ENCODE data around the gene TBX20.

Gene TBX20
- total RNA-seq = 0.75 reads per million

DNA sequence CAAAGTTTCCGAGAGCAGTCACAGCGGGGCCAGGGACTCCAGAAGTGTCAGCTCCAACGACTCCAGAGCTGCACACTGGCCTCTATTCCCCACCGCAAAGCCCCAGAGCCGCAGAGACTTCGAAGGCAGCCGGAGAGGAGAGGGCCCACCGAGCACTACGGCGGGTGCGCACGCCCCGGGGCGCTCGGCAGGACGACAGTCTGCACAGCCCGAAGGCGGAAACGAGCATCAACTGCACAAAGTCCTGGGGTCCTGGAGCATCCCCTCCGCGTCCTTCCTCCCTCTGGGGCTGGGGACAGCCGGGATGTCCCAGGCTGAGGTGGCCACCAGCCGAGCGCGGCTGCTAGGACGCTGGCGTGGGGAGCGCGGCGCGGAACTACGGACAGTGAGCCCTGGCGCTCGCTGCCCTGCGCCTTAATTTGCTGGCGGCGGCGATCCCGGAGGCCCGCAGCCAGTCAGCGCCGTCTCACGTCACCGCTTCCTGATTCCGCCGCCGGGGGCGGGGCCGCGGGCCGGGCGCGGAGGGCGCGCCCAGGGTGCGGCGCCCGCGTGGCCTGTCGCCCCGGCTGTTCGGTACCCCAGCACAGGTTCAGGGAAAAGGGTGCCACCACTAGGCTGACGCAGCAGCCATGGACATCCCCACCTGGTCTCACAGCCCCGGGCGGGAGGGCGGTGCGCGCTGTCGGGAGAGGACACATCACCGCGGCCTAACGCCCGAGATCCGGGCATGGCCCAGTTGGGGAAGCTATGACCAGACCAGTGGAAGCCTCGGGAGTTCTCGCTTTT is at the start of gene TBX20:
Gene TBX20 (minus strand): TSS at position 391 of the 786 bp plus-strand sequence. CDS start 480 bp downstream, outside the sequence.
- no peak for DNase-seq

GRCh38 chr7:35289376-35289775 is 35.5 kb upstream of the TBX20 start:
- DNase-seq = no peak

DNA sequence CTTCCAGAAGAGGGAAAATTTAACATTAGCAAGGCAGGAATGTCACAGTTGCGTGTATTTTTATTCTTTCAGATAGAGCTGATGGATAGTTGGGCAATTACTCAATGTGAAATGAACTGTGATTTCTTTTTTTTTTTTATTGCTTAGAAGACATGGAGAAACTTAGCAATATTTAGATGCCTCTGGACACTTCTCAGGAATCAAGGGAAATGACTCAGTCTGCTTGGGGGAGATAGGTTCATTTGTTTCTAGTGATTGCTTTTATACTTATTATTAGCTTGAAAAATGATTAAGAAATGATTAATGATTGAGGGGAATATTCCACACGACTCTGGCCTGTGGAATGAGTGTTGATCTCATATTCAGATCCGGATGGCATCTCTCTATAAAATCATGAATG is 33.1 kb upstream of the TBX20 start:
- DNase-seq = no peak

DNA sequence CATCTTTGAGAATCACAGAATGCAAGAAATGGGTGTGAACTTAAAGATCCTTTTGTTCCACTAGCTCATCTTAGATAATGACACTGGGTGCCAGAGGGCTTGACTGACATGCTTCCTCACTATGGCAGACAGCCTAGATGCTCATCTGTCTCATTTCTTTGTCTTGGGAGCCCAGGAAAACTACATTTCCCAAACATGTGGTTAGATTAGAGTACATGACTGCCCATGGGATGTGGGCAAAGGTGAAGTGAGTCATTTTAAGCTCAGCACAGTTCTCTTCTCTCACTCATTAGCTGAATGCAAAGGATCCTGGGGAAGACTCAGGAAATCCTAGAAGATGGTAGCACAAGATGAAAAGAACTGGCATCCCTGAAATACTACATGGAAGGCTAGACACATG is 32.5 kb upstream of the TBX20 start:
- no peak for DNase-seq

DNA sequence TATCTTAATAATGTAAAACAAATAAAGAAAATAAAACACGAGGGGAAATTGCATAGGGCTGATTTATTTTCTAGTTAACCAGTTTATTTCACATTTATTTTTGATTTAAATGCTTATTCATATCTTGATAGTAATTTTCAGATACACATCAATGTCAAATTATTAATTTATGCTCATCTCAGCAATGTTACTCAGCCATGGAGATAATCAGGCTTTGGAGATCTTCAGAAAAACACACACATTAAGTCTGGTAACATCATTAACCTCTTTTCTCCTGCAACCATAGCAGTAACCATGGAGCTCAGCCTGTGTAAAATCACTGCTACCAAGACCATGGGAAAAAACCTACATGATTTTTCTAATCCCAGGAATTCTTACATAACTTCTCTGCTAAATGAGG is 31.9 kb upstream of the TBX20 start:
- no peak for DNase-seq

- DNase-seq = no peak
Observed at GRCh38 chr7:35280902-35281301, 27.0 kb upstream of the TBX20 start.

DNA sequence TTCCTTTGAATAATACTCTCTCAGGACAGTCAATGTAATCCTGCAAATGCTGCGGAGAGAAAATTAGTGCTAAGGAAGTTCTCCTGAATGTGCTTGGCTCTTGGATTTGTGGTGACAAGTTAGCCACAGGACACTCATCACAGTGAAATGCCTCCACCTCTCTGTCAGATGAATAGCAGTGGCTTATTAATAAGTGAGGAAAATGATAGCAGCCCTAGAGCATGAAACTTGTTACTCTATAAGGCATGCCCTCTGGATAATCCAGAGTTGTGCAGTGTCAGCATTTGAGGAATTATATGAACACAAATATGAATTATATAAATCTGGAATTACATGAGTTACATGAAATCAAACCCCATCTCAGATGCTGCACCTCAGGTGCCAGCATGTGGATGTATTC is 23.5 kb upstream of the TBX20 start:
- DNase-seq = no peak

GRCh38 chr7:35272246-35272645 is 18.3 kb upstream of the TBX20 start:
- no peak for DNase-seq

DNA sequence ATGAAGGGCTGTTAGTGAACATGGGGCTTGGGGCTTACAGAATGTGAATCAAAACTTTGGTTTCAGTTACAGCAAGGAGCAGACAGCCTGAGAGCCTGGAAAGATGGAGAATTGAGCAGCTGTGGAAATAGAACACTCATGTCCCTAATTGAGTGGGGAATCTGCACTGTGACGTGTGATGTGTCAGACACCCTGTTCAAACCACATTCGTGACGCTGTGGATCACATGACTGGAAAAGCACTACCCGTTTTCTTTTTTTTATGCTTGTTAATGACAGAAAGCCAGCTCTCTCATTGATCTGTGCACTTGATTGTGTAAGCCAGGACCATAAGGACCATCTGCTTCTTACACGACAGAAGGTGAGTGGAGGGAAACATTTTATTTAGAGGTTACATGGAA is 15.1 kb upstream of the TBX20 start:
- DNase-seq = no peak

DNA sequence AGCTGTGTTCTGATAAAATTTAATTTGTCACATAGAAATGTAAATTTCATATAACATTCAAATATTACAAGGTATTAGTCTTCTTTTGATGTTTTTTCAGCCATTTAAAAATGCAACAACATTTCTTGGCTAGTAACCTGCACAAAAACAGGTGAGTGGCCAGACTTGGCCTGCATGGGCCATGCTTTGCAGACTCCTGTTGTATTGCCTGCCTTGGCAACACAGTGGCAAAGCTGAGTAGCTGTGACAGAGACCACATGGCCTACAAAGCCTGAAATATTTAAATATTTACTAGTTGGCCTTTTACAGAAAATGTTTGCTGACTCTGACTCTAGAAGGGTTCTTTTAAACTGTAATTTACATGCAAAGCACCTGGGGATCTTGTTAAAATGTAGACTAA is 13.5 kb upstream of the TBX20 start:
- no peak for DNase-seq

DNA sequence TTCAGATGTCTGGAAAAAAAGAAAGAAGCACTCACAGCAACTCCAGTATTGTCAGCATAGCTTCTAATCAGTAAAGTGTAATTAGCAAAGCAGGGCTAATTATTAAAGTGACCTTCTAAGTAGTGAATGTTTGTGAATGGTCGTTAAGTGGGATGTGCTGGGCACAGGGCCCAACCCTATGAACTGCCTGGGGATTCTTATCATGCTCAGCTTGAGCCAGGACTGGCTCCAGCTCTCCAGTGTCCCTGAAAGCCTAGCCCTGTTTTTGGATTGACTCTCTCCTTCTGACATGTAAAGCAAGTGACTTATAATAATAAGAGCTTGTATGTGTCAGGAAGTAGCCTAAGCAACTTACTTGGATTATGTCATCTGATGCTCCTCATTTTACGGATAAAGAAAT is 9.5 kb upstream of the TBX20 start:
- DNase-seq = no peak

- DNase-seq = no peak
Observed at GRCh38 chr7:35261476-35262285, 7.8 kb upstream of the TBX20 start.

DNA sequence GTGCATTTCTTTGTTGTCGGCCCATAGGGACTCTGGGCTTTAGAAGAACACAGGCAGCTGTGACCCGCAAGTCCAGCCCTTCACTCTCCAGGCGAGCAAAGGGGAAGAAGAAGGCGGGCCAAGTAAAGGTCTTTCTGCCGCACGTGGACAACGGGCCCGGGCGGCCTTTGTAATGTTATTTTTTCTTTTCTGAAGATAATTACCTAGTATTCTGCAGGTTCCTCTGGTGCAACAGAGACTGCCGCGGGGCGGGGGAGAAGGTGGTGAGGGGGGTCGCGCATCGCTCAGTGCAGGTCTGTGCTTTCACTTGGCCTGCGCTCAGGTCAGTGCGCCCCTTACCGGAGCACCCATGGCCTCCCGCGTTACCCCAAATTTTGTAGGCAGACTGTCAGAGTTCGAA is 7.1 kb upstream of the TBX20 start:
- DNase-seq = no peak

GRCh38 chr7:35260246-35260645 is 6.3 kb upstream of the TBX20 start:
- no peak for DNase-seq

- no peak for DNase-seq
Observed at GRCh38 chr7:35259523-35259908, 5.6 kb upstream of the TBX20 start.

DNA sequence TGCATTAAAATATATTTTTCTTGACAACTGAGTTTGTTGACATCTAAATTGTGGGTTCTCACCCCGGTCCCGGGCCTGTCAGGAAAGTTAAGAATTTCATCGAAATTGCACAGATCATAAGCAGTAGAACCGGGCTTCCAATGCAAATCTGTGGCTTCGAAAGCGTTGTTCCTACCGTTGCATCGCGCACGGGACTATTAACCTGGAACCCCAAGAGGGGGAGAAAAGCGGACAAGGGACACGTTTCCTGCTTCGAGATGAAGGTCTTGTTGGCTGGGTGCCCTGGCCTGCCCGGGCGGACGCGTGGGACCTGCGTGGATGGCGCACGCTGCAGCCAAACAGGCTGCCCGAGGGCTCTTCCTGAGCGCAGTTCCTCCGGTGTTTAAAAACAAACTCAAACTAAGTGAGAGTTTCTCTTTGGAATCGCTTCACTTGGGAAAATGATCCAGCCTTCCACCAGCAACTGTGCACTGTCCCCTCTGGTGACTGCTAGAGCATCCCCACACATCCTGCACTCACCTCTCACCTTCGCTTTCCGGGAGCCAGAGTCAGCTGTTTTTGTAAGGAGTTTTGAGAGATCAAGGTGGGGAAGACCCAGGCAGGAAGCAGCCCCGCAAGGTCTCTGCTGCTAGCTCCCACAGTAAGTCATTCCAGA is 5.1 kb upstream of the TBX20 start:
- DNase-seq = no peak

- no peak for DNase-seq
Observed at GRCh38 chr7:35258125-35258867, 4.4 kb upstream of the TBX20 start.

- no peak for DNase-seq
Observed at GRCh38 chr7:35257251-35258124, 3.6 kb upstream of the TBX20 start.

DNA sequence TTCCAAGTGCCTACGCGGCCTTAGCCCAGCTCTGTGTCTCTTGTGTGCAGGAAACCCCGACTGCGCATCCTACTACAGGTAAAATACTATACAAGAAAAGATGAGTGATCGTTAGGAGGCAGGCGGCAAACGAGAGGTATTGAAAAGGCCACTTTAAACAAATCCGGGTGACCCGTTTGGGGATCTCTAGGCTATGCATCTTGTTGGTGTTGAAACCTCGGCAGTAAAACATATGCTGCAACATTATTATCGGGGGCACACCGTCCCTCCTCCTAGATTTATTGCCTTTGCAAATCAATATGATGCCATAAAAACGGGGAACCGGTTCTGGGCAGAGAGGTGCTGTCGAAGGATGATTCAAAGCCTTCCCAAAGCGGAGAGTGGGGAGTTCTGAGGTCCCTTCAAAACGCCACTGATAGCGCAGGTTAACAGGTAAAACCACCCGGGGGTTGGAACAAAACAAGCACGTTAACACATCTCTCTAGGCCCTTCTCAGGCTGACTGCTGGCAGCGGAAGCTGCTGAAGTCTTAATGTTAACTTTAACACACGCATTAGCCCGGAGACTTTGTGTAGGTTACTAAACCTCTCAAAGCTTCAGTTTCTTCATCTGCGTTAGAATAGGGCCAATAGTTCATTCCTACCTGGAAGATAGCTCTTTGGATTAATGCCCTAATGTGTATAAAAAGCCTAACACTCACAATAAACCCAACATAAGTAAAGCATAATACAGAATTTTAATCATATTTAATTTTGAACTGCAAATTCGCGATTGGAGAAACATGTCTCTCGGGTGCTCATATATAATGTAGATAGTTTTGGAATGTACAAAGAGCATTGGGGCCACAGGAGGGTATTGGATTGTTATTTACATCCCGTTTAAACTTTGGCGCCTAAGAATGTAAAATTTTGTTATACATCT is 2.6 kb upstream of the TBX20 start:
- no peak for DNase-seq

GRCh38 chr7:35255443-35256255 is 1.7 kb upstream of the TBX20 start:
- no peak for DNase-seq

Measured in effector CD4-positive, alpha-beta T cell (primary cell).